A673 (cell line): ENCODE data around the gene SMOC1.

Experiments
- EZH2 ChIP-seq: fragments of 200-600 bp; sonication (generic); IDR thresholded peaks from 2 replicates; pipeline ENCODE4 v1.6.1; 2017; ENCODE audit warnings: borderline replicate concordance, low read depth, mild to moderate bottlenecking, mixed read lengths, antibody characterized with exemption, low read length; ENCODE audit not compliant: poor library complexity, severe bottlenecking
- TF ChIP-seq, protein P1 (sequence below): fragments of 300-800, 200-600 bp; sonication (generic); conservative IDR thresholded peaks from 2 replicates; pipeline ENCODE4 v1.5.1; 2017; ENCODE audit warnings: low read depth, mild to moderate bottlenecking, antibody characterized with exemption, low read length, moderate library complexity, mixed read lengths

DNA sequence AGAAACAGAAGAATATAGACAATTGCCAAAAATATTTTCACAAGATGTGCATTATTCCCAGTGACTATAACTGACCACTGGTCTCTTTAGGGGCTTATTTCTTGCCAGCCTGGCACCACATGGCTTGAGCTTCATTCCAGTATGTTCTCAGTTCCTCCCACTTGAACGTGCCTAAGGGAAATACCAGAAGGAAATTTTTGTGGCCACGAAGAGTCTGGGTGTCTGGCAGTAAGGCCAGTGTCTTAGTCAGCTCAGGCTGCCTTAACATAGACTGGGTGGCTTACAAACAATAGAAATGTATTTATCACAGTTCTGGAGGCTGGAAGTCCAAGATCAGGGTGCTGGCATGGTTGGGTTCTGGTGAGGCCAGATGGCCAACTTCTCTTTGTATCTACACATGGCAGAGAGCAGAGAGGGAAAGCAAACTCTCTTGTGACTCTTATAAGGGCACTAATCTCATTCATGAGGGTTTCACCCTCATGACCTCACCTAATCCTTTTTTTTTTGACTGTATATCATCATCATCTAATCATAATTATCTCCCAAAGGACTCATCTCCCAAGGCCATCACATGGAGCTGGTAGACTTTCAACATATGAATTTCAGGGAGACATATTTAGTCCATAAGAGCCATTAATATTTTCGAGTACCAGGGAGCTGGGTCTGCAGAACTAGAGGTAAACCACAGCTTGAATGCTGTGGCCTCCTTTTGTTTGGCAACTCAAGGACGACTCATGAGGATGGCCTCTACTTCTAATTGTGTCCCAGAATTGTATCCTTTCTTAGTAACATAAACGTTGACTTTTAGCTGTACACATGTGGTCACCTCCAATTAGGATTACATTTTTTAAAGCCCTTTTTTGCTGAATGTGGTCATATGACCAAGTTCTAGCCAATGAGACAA is 5.1 kb upstream of the SMOC1 start:
- TF ChIP-seq, protein P1, sequence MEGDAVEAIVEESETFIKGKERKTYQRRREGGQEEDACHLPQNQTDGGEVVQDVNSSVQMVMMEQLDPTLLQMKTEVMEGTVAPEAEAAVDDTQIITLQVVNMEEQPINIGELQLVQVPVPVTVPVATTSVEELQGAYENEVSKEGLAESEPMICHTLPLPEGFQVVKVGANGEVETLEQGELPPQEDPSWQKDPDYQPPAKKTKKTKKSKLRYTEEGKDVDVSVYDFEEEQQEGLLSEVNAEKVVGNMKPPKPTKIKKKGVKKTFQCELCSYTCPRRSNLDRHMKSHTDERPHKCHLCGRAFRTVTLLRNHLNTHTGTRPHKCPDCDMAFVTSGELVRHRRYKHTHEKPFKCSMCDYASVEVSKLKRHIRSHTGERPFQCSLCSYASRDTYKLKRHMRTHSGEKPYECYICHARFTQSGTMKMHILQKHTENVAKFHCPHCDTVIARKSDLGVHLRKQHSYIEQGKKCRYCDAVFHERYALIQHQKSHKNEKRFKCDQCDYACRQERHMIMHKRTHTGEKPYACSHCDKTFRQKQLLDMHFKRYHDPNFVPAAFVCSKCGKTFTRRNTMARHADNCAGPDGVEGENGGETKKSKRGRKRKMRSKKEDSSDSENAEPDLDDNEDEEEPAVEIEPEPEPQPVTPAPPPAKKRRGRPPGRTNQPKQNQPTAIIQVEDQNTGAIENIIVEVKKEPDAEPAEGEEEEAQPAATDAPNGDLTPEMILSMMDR: no peak
- TF ChIP-seq EZH2: no peak
